Tibial nerve (tissue), 4 donors: Measurements from ENCODE around the gene MYOZ3.

ENCODE experiments used
- CTCF ChIP-seq, 5 experiments: fragments of 200-600 bp in 3 of 5; fragments of 450-650 bp in 2 of 5; sonication (generic) in 3 of 5; IDR thresholded peaks; one replicate each; pipeline ENCODE4 v1.5.1; 2016 to 2019; ENCODE audit warnings: antibody characterized with exemption in 5 of 5, mild to moderate bottlenecking in 3 of 5, moderate library complexity in 2 of 5
- EP300 ChIP-seq, 2 donors: sonication (generic); formaldehyde crosslinking; IDR thresholded peaks; one replicate each; pipeline ENCODE4 v1.6.1; 2017; ENCODE audit warnings: antibody characterized with exemption in 2 of 2, mild to moderate bottlenecking in 1 of 2

GRCh38 chr5:150614661-150615060 is 46.4 kb upstream of the MYOZ3 start:
- TF ChIP-seq EP300 (IDR thresholded peaks at IDR 0.05) (no peak), CTCF (IDR thresholded peaks at IDR 0.05) (no peak)
